HG03565 (cell line): ENCODE measurements around the gene CIB4.
"Not testable (repeated sequence)": the region's sequence is repeated elsewhere in the genome, so short reads cannot be mapped to it uniquely, and the experiment has no call there.

Experiments
- ATAC-seq: cut with Tn5 transposase; IDR thresholded peaks from one replicate; pipeline ENCODE4 v1.9.1; 2021; ENCODE audit warnings: mild to moderate bottlenecking, moderate library complexity; ENCODE audit not compliant: unreplicated experiment

CIB4 gene

GRCh38 chr2:26574066-26574899, 66.9 kb downstream of the CIB4 start:
- no peak for ATAC-seq

- no peak for ATAC-seq
Observed at GRCh38 chr2:26573241-26573925, 67.8 kb downstream of the CIB4 start.

- no peak for ATAC-seq
Observed at GRCh38 chr2:26572591-26572990, 68.6 kb downstream of the CIB4 start.

GRCh38 chr2:26571316-26571715, 69.8 kb downstream of the CIB4 start:
- no peak for ATAC-seq

- no peak for ATAC-seq
Observed at GRCh38 chr2:26570083-26570430, 71.1 kb downstream of the CIB4 start.

- no peak for ATAC-seq
Observed at GRCh38 chr2:26569216-26570082, 71.7 kb downstream of the CIB4 start.

- no peak for ATAC-seq
Observed at GRCh38 chr2:26568076-26568890, 72.9 kb downstream of the CIB4 start.

GRCh38 chr2:26567534-26567933, 73.6 kb downstream of the CIB4 start:
- ATAC-seq, result no peak

- ATAC-seq, result not testable (repeated sequence)
Observed at GRCh38 chr2:26566731-26567130, 74.4 kb downstream of the CIB4 start.

GRCh38 chr2:26566081-26566375, 75.1 kb downstream of the CIB4 start:
- no peak for ATAC-seq

GRCh38 chr2:26564121-26564644, 77.0 kb downstream of the CIB4 start:
- no peak for ATAC-seq

- no peak for ATAC-seq
Observed at GRCh38 chr2:26563686-26564085, 77.5 kb downstream of the CIB4 start.

- no peak for ATAC-seq
Observed at GRCh38 chr2:26562811-26563645, 78.1 kb downstream of the CIB4 start.

- no peak for ATAC-seq
Observed at GRCh38 chr2:26561918-26562810, 79.0 kb downstream of the CIB4 start.

GRCh38 chr2:26561376-26561775, 79.8 kb downstream of the CIB4 start:
- no peak for ATAC-seq

GRCh38 chr2:26560892-26561291, 80.3 kb downstream of the CIB4 start:
- no peak for ATAC-seq

- ATAC-seq, result no peak
Observed at GRCh38 chr2:26559556-26559955, 81.6 kb downstream of the CIB4 start.

GRCh38 chr2:26559044-26559405, 82.1 kb downstream of the CIB4 start:
- no peak for ATAC-seq
